NCI-H2029 treated with DMSO at 0.1 percent for 48 hours (cell line): ENCODE measurements around the gene GABRB1.

ENCODE experiments used
- DNase-seq: peaks from one replicate; lab custom pipeline; 2025; lab: John Stamatoyannopoulos, UW

GABRB1 gene

GRCh38 chr4:47386561-47387235, 355.3 kb downstream of the GABRB1 start:
- no peak for DNase-seq

DNA sequence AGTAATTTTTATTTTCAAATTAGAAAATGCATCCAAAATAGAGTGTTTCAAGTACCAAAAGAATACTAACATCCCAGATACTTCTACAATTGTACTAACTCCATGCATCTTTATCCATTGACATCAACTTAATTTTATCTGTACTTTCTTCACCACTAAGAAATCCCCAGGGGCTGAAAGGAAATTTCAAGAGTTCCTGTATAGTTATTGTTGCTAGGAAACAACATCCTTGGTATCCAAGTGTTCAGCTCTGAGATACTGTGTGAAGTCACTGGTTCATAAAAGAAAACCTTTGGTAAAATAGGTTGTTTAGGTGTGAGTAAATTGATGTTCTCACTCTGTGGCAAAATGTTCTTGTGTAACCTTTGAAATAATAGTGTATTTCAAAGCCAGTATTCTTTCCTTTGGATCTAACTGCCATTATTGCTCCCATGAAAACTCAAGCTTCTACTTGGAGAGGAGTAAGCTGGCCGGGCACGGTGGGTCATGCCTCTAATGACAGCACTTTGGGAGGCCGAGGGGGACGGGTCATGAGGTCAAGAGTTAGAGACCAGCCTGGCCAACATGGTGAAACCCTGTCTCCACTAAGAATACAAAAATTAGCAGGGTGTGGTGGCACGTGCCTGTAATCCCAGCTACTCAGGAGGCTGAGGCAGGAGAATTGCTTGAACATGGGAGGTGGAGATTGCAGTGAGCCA, 359.2 kb downstream of the GABRB1 start:
- DNase-seq = no peak

- no peak for DNase-seq
Measured at GRCh38 chr4:47391256-47391655, 359.9 kb downstream of the GABRB1 start.

- no peak for DNase-seq
Measured at GRCh38 chr4:47406408-47406807, 375.0 kb downstream of the GABRB1 start.

DNA sequence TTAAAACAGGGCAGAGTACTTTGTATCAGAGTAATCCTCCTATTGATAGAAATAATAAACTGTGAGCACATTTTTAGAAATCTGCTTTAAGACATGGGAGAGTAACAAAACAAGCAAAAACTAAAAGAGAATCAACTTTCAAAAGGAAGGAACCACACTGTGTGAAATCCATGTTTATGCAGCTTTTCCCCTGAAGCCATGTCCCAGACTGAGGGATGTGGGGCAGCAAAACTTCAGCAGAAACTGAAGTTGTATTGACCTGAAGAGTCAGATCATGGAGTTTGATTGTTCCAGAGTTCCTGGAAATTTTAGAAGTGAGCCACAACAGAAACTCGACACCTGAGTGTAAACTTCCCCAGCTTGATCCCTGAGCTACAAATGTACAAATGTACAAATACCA, 378.9 kb downstream of the GABRB1 start:
- no peak for DNase-seq

DNA sequence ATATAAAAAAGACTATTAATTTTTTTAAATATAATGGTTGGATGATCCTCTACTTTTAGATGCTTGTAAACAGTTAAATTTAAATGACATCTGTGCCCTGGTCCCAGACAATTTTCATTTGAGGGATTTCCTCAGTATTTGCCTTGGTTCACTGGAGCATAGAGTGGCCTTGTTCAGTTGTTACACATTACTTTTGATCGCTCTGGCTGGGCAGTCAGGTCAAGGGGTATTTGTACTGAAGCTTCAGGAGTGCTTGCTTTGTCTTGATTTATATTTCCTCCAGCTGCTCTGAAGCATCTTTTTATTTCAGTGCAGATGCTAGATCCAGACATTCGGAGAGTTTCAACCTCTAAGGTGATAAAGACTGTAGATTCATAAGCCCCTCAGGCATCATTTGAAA, 382.2 kb downstream of the GABRB1 start:
- no peak for DNase-seq

- DNase-seq = no peak
Measured at GRCh38 chr4:47415719-47416118, 384.4 kb downstream of the GABRB1 start.

GRCh38 chr4:47418147-47418546, 386.8 kb downstream of the GABRB1 start:
- no peak for DNase-seq

DNA sequence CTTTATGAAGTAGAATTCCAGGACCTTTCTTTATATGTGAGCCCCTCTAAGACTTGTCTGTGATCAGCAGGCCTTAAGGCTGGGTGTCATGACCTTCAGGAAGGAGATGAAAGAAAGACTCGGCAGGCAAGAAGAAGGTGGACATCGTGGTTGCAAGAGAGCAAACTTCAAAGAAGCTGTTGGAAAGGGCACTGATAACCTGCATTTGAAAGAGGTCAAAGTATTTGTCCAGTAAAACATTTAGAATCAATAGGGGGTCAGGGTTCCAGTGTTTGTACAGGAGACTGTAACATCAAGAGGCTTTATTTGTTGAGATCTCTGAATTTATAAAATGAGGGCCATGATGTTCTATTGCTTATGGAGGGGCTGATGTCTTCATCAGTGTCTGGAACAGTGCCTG, 387.9 kb downstream of the GABRB1 start:
- no peak for DNase-seq

- no peak for DNase-seq
Measured at GRCh38 chr4:47425628-47426027, 394.3 kb downstream of the GABRB1 start.

GRCh38 chr4:47427935-47428334, 396.6 kb downstream of the GABRB1 start:
- no peak for DNase-seq

DNA sequence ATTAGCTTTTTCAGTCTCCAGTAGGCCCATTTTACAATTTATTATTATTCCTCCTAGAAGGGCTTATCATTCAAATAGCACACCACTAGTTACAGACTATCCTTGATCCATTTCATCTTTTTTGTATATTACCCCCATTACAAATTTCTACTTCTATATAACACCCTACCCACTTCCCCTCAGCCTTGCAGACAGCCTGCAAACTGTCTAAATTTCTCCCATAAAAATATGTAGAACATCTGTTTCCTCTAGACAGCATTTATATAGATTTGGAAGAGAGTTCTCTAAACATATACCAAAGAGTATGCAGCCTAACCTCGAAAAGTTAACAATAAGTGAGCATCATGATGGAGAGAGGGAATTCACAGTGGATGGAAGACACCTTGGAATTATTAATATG, 401.4 kb downstream of the GABRB1 start:
- no peak for DNase-seq

GRCh38 chr4:47434931-47435330, 403.6 kb downstream of the GABRB1 start:
- no peak for DNase-seq

GRCh38 chr4:47442980-47443379, 411.6 kb downstream of the GABRB1 start:
- no peak for DNase-seq

DNA sequence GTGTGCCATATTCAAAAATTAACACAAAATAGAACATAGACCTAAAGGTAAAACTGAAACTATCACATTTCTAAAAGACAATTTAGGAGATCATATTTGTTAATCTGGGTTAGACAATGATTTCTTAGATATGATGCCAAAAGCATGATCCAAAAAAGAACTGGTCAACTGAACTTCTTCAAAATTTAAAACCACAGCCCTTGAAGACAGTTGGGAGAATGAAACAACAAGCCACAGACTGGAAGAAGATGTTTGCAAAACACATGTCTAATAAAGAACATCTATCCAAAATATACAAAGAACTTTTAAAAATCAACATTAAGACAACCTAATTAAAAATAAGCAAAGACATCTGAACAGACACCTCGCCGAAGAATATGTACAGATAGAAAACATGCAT, 412.7 kb downstream of the GABRB1 start:
- DNase-seq = no peak

GRCh38 chr4:47451657-47452056, 420.3 kb downstream of the GABRB1 start:
- no peak for DNase-seq

DNA sequence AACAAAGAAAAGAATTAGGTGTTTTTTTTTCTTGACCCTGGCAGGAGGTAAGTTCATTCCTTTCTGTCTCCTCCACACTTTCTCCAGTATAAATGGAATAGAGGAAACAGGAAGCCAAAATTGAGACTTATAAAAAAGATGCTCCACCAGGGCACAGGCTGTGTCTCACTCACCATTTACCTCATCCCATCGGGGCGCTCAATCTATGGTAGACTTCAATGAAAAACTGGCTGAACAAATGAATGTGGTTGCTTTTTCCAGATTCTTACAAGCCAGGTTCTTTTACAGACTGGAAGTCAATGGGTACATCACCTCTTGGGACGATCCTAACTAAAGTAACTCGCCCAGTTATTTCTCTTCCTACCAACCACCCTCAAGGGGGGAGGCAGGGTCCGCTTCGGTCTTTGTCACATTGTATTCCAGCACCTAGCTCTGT, 431.4 kb downstream of the GABRB1 start:
- DNase-seq = no peak

- DNase-seq = peak; percentile 74
Measured at GRCh38 chr4:47463235-47463956, 432.0 kb downstream of the GABRB1 start, which contains the start of gene COMMD8. Gene COMMD8 (minus strand): TSS chr4:47463702. CDS start chr4:47463651, 51 bp downstream.

DNA sequence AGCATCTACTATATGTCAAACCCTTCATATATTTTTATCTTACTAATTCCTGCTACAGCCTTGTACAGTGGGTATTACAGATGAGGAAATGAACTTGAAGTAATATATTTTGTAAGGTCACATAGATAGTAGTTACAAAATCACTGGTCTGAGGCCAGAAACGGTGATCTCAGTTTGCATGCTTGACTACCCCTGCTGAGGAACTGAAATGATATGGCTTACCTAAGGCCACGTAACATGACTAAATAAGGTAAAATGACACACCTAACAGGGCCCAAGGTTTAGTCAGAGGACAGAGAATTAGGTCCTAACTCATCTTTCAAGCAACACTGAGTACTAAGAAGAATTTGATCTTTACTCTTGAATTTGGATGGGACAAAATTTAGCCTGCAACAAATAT, 433.6 kb downstream of the GABRB1 start:
- no peak for DNase-seq

GRCh38 chr4:47466056-47466785, 434.9 kb downstream of the GABRB1 start:
- DNase-seq = no peak

GRCh38 chr4:47468706-47469365, 437.5 kb downstream of the GABRB1 start:
- DNase-seq = no peak

DNA sequence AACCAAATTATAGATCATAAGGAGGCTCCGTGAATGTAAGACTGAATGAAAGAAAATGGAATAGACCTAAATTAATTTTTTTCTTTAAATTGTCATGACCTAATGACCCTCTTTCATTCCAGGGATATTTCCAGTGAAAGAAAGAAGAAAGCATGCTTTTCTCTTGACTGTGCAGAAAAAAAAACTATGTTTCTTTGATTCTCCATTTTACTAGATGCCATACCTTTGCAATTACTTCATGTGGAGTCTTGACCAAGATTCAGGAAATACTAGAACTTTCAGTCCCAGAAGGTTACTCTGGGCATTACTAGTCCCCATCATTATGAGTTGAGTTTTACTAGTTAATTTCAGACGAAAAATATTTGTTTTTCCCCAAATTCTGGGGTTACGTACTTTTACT, 438.6 kb downstream of the GABRB1 start:
- DNase-seq = no peak
